ENCODE results near the gene PRDM16. TPM values are rescaled to one million over a fixed set of nuclear protein-coding genes. Genes with fewer than 3 reads are reported as not detected.
A peak's percentile ranks its signal among the peaks of the same experiment; 100 is the strongest.

Gene PRDM16
- total RNA-seq, 4 donors from 2014 or later = 0.41 to 0.95 TPM; not detected in 2

- TF ChIP-seq CTCF (IDR thresholded peaks at IDR 0.05) = no peak
- no peak for TF ChIP-seq POLR2A (IDR thresholded peaks at IDR 0.05)
- TF ChIP-seq EP300 (IDR thresholded peaks at IDR 0.05; ENCODE audit: low read depth) = no peak
- no peak for TF ChIP-seq POLR2AphosphoS5 (IDR thresholded peaks at IDR 0.05)
- no peaks in the 10 kb centered on the region for H3K36me3 ChIP-seq
- no peaks in the 10 kb centered on the region for H3K9me3 ChIP-seq
- H3K27ac ChIP-seq = no peak overlapping the region
- H3K4me3 ChIP-seq = no peak overlapping the region
- intact Hi-C loops (cut with DNase I; ENCODE audit: low total_unique reads) = no loop called here
- no peak for DNase-seq
- no peaks in the 10 kb centered on the region for H3K4me1 ChIP-seq
- 87 to 100% methylated on average over 3 to 38 of the region's 38 CpGs for WGBS, 2 donors (ENCODE audit: low coverage in 1 of 2)
- no peaks in the 10 kb centered on the region for H3K27me3 ChIP-seq
- in situ Hi-C loops (cut with MboI; ENCODE audit: low pct_ligation_motif_present in 1 of 4, low pct_unique_long_range_greater_than_20kb in 1 of 4, low sequenced_read_pairs in 3 of 4) = no loop called here
Measured at GRCh38 chr1:3194760-3195479, 125.9 kb downstream of the PRDM16 start.

- 73 to 79% methylated on average over 2 to 10 of the region's 10 CpGs for WGBS, 2 donors (ENCODE audit: low coverage in 1 of 2)
- no peaks in the 10 kb centered on the region for H3K36me3 ChIP-seq
- TF ChIP-seq POLR2AphosphoS5 (IDR thresholded peaks at IDR 0.05) = no peak
- no peak for TF ChIP-seq POLR2A (IDR thresholded peaks at IDR 0.05)
- no peak for TF ChIP-seq EP300 (IDR thresholded peaks at IDR 0.05; ENCODE audit: low read depth)
- TF ChIP-seq CTCF (IDR thresholded peaks at IDR 0.05) = no peak
- H3K27me3 ChIP-seq = no peaks in the 10 kb centered on the region
- in situ Hi-C loops (cut with MboI; ENCODE audit: low pct_ligation_motif_present in 1 of 4, low pct_unique_long_range_greater_than_20kb in 1 of 4, low sequenced_read_pairs in 3 of 4) (no loop called here), intact Hi-C loops (cut with DNase I; ENCODE audit: low total_unique reads) (no loop called here)
- H3K9me3 ChIP-seq = no peaks in the 10 kb centered on the region
- H3K4me1 ChIP-seq = no peaks in the 10 kb centered on the region
- no peak overlapping the region for H3K4me3 ChIP-seq
- DNase-seq = no peak
- no peak overlapping the region for H3K27ac ChIP-seq
Measured at GRCh38 chr1:3195480-3195815, 126.4 kb downstream of the PRDM16 start.

GRCh38 chr1:3195966-3196515 lies 127.0 kb downstream of the PRDM16 start:
- Histone ChIP-seq H3K9me3 (no peaks in the 10 kb centered on the region), H3K27me3 (no peaks in the 10 kb centered on the region), H3K4me3 (no peak overlapping the region), H3K4me1 (no peaks in the 10 kb centered on the region), H3K27ac (peak overlapping the region in 3 of 4 donors; percentile 4 to 24 (median 21)), H3K36me3 (no peaks in the 10 kb centered on the region)
- in situ Hi-C loops (cut with MboI; ENCODE audit: low pct_ligation_motif_present in 1 of 4, low pct_unique_long_range_greater_than_20kb in 1 of 4, low sequenced_read_pairs in 3 of 4) = no loop called here
- DNase-seq = no peak
- TF ChIP-seq EP300 (IDR thresholded peaks at IDR 0.05; ENCODE audit: low read depth) (no peak), CTCF (IDR thresholded peaks at IDR 0.05) (no peak), POLR2AphosphoS5 (IDR thresholded peaks at IDR 0.05) (no peak), POLR2A (IDR thresholded peaks at IDR 0.05) (no peak)
- 75% methylated on average over 9 of the region's 10 CpGs; no CpG with 5 or more reads in 1 of the 2 donors for WGBS, 2 donors (ENCODE audit: low coverage in 1 of 2)
- intact Hi-C loops (cut with DNase I; ENCODE audit: low total_unique reads) = no loop called here

- H3K9me3 ChIP-seq = no peaks in the 10 kb centered on the region
- no peak overlapping the region for H3K4me3 ChIP-seq
- no peak for DNase-seq
- intact Hi-C loops (cut with DNase I; ENCODE audit: low total_unique reads) = no loop called here
- peak overlapping the region in 2 of 4 donors; percentile 4 to 21 for H3K27ac ChIP-seq
- TF ChIP-seq CTCF (IDR thresholded peaks at IDR 0.05) = no peak
- no peak for TF ChIP-seq POLR2A (IDR thresholded peaks at IDR 0.05)
- TF ChIP-seq POLR2AphosphoS5 (IDR thresholded peaks at IDR 0.05) = no peak
- no peaks in the 10 kb centered on the region for H3K36me3 ChIP-seq
- in situ Hi-C loops (cut with MboI; ENCODE audit: low pct_ligation_motif_present in 1 of 4, low pct_unique_long_range_greater_than_20kb in 1 of 4, low sequenced_read_pairs in 3 of 4) = no loop called here
- no peaks in the 10 kb centered on the region for H3K4me1 ChIP-seq
- no peaks in the 10 kb centered on the region for H3K27me3 ChIP-seq
- WGBS, 2 donors (ENCODE audit: low coverage in 1 of 2) = 83% methylated on average over 14 of the region's 17 CpGs; no CpG with 5 or more reads in 1 of the 2 donors
Measured at GRCh38 chr1:3196577-3197245, 127.7 kb downstream of the PRDM16 start.
